Measurements from ENCODE around the gene CLEC18B.
"Not testable (repeated sequence)": the region's sequence is repeated elsewhere in the genome, so short reads cannot be mapped to it uniquely, and the experiment has no call there.

Gene CLEC18B

GRCh38 chr16:74420612-74421481 lies at the start of gene CLEC18B:
Gene CLEC18B (minus strand): TSS chr16:74421478. CDS start chr16:74421270, 208 bp downstream.
- DNase-seq = not testable (repeated sequence)

- DNase-seq = no peak
These were observed 48.7 kb upstream of the CLEC18B start for GRCh38 chr16:74469946-74470478.

- no peak for DNase-seq
These were observed 47.7 kb upstream of the CLEC18B start for GRCh38 chr16:74468807-74469525.

- DNase-seq = no peak
These were observed 45.6 kb upstream of the CLEC18B start for GRCh38 chr16:74466872-74467271.

GRCh38 chr16:74465851-74466685 lies 44.8 kb upstream of the CLEC18B start:
- no peak for DNase-seq

- no peak for DNase-seq
These were observed 44.0 kb upstream of the CLEC18B start for GRCh38 chr16:74465281-74465680.

GRCh38 chr16:74463888-74464287 lies 42.6 kb upstream of the CLEC18B start:
- DNase-seq = no peak

- no peak for DNase-seq
These were observed 41.1 kb upstream of the CLEC18B start for GRCh38 chr16:74462361-74462760.

- DNase-seq = no peak
These were observed 40.5 kb upstream of the CLEC18B start for GRCh38 chr16:74461826-74462225.

- DNase-seq = no peak
These were observed 39.3 kb upstream of the CLEC18B start for GRCh38 chr16:74460542-74460941.

- no peak for DNase-seq
These were observed 35.0 kb upstream of the CLEC18B start for GRCh38 chr16:74456290-74456625.

GRCh38 chr16:74455619-74456289 lies 34.5 kb upstream of the CLEC18B start:
- DNase-seq = no peak

- no peak for DNase-seq
These were observed 33.9 kb upstream of the CLEC18B start for GRCh38 chr16:74455213-74455612.

- no peak for DNase-seq
These were observed 30.9 kb upstream of the CLEC18B start for GRCh38 chr16:74451951-74452758.

- no peak for DNase-seq
These were observed 29.9 kb upstream of the CLEC18B start for GRCh38 chr16:74450967-74451760.

- no peak for DNase-seq
These were observed 29.0 kb upstream of the CLEC18B start for GRCh38 chr16:74450236-74450635.

- DNase-seq = no peak
These were observed 28.2 kb upstream of the CLEC18B start for GRCh38 chr16:74449470-74449869.

GRCh38 chr16:74448990-74449389 lies 27.7 kb upstream of the CLEC18B start:
- no peak for DNase-seq

- DNase-seq = no peak
These were observed 26.3 kb upstream of the CLEC18B start for GRCh38 chr16:74447578-74447977.

GRCh38 chr16:74446866-74447265 lies 25.6 kb upstream of the CLEC18B start:
- no peak for DNase-seq

Data from NCI-H1048 (cell line).